Measurements from ENCODE around the gene EXOC3L2.

- no peak for TF ChIP-seq CTCF (IDR thresholded peaks at IDR 0.05 in 2 of 3, conservative IDR thresholded peaks at IDR 0.05 in 1 of 3; ENCODE audit: borderline replicate concordance in 1 of 3, insufficient read depth in 1 of 3, low read depth in 2 of 3, low read length in 2 of 3)
- TF ChIP-seq EZH2 (IDR thresholded peaks at IDR 0.05): no peak
- TF ChIP-seq SIN3A (IDR thresholded peaks at IDR 0.05; ENCODE audit: low read depth): no peak
- no peak for TF ChIP-seq EZH2phosphoT487 (IDR thresholded peaks at IDR 0.05; ENCODE audit: borderline replicate concordance)
- TF ChIP-seq SRF (IDR thresholded peaks at IDR 0.05; ENCODE audit: low read depth): no peak
Measured at GRCh38 chr19:45179072-45179891, 65.9 kb downstream of the EXOC3L2 start.

All from HCT116 (cell line).